ENCODE data around the gene GTF3C6.
"Not testable (repeated sequence)": the region's sequence is repeated elsewhere in the genome, so short reads cannot be mapped to it uniquely, and the experiment has no call there.

GTF3C6 gene, protein sequence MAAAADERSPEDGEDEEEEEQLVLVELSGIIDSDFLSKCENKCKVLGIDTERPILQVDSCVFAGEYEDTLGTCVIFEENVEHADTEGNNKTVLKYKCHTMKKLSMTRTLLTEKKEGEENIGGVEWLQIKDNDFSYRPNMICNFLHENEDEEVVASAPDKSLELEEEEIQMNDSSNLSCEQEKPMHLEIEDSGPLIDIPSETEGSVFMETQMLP

DNA sequence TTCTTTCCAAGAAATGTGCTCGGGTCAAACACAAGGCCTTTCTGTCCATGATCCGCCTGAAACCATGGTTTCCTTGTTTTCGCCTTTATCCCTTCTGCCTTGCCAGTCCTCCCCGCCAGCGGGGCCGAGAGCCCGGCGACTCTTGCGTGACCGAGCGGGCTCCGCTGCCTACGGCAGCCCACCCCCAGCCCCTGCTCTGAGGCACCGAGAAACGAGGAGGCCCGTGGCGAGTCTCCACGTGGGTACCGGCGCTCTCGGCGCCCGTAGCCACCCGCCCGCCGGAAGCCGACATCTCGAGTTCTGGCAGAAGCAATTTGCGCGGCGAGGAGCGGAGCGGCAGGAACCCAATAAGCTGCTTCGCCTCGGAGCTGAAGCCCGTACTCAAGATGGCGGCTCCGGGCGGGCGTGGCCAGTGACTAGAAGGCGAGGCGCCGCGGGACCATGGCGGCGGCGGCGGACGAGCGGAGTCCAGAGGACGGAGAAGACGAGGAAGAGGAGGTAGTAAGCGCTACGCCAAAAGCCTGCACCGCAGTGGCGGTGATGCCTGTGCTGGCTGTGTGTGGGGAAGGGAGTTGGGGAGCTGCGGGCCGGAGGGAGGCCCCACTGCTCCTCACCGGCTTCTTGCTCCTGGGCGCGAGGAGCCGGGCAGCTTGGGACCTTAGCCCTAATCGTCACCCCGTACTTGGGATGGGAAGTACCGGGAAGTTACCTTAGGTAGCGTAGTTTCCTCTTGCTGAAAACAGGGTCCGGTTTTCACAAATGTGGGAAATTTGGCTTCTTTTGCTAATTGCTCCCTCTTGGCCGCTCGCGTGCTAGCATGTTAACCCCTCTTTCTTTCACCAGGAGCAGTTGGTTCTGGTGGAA, at the start of gene GTF3C6:
TSS of gene GTF3C6 (plus strand) at position 378 of the 864 bp plus-strand sequence. CDS start at position 442, 64 bp downstream.
- DNase-seq: peak; percentile 80 to 92

DNA sequence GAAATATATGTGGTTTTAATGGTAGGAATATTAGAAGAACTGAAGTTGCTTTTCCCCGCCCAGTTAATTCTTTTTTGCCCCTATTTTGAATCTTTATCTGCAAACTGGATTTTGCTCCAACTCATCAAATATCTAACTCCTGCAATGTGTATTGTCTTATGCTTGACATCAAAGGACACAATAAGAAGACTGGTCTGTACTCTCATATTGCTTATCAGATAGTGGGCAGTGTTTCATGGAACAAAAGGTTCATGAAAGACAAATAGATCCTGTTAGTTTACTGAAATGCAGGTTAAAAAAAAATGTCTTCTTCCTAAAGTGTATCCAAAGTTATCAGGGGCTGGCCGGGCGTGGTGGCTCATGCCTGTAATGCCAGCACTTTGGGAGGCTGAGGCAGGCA, 27.7 kb upstream of the GTF3C6 start:
- no peak for DNase-seq

DNA sequence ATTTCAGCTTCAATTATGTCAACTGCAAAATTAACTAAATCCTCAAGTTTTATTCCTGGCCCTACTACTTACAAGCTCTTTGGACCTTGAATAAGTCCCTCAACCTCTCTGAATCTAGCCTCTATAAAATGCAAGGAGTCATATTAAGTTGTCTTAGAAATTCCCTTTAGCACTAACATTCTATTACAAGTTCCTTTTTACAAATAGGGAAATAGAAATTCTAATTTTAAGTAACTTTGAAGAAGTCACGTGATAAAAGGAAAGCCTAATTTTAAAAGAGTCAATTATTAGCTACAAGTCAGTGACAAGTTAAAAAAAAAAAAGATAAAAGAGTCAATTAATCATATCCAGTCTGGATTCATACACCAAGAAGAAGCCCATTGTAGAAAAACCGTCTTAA, 24.6 kb upstream of the GTF3C6 start:
- DNase-seq: no peak

DNA sequence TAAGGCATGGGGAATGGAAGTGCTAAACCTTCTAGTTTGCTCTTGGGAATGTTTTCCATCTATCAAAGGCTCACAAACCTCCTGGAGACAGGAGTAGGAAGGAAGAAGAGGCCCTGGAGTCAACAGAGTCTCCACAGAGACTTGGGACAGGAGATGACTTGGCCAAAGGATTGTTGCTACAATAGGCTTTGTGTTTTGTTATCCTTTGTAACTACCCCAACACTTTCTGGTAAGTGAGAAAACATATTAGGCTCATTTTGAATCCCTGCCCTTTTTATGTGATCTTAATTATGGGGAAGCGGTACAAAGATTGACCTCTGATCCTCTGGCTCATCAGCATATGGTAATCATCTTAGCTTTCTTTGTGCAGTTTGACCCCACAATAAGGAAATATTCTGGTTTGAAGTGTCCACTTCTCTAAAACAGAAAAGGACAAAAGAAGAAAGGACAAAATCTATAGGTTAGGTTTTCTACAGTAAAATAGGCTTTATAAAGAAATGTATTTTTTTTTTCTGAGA, 24.1 kb upstream of the GTF3C6 start:
- DNase-seq: no peak

DNA sequence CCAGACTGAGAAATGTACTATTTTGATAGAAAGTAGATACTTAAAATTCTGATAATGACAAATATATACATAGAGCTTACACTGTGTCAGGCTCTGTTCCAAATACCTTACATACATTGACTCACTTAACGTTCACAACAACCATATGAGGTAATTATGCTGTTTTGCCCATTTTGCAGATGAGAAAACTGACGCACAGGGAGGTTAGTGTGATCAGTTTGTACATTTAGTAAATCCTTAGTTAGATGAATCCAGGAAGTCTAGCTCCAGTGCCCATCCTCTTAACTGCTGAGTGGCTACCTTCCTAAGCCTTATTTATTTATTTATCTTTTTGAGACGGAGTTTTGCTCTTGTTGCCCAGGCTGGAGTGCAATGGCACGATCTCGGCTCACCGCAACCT, 23.3 kb upstream of the GTF3C6 start:
- DNase-seq: no peak

DNA sequence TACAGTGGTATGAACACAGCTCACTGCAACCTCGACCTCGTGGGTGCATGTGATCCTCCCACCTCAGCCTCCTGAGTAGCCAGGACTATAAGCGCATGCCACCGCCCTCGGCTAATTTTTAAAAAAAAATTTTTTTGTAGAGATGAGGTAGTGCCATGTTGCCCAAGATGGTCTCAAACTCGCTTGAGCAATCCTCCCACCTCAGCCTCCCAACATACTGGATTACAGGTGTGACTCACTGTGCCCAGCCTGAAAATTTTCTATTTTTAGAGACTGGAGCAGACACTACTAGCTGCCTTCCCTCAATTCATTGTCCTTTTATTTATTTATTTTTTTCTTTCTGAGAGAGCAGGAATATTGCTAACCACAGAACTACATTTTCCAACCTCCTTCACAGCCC, 20.3 kb upstream of the GTF3C6 start:
- no peak for DNase-seq

DNA sequence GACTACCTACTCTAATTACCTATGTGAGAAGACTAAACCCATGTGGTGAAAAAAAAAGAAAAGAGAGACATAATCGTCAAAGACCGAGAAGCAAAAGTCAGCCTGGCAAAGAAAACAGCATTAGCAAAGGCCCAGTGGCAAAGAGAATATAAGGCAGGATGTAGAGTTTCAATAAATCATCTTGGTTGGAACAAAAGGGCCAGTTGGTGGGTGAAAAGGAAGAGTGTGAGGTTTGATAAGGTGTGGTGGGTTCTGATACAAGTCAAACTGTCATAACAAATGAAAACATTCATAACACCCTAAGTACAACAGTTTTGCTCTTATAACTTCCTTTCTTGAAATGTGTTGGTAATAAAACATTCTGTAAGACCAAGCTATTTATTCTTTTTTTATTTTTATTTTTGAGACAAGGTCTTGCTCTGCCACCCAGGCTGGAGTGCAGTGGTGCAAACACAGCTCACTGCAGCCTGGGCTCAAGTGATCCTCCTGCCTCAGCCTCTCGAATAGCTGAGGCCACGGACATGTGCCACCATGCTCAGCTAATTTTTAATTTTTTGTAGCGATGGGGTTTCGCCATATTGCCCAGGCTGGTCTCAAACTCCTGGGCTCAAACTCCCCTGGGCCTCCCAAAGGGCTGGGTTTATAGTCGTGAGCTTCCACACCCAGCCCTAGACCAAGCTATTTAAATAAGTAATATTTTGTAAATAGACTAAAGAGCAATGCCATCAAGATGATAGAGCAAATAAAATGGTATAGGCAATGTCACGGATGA, 18.9 kb upstream of the GTF3C6 start:
- DNase-seq: no peak

DNA sequence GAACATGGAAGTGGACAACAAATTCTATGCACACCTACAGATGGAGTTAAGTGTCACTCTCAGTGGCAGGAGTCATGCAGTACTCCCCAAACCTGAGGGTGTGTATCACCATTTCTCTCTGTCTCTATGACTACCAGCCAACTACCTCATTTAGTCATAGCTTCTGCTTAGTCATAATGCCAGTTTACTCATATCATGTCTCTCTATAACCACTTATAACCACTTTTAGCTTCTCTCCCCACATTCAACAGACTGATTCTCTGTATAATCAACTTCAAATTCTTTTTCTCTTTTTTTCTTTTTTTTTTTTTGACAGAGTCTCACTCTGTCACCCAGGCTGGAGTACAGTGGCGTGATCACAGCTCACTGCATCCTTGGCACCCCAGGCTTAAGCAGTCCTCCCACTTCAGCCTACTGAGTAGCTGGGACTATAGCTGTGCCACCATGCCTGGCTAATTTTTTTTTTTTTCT, 13.8 kb upstream of the GTF3C6 start:
- DNase-seq: no peak

DNA sequence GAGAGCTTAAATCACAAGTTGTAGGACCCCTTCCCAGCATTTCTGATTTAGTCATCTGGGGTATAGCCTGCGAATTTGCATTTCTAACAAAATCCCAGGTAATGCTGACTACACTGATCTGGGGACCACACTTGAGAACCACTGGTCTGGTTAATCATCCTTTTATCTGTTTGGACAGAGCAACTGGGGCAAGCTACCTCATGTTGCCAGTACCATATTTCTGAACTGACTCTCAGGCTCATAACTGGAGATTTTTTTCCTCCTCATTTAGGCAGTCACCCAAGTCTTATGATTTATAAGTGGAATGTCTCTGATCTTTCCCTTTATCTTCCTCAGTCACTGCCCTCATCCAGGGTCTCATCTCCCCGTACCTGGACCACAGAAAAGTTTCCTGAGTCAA, 12.0 kb upstream of the GTF3C6 start:
- no peak for DNase-seq

DNA sequence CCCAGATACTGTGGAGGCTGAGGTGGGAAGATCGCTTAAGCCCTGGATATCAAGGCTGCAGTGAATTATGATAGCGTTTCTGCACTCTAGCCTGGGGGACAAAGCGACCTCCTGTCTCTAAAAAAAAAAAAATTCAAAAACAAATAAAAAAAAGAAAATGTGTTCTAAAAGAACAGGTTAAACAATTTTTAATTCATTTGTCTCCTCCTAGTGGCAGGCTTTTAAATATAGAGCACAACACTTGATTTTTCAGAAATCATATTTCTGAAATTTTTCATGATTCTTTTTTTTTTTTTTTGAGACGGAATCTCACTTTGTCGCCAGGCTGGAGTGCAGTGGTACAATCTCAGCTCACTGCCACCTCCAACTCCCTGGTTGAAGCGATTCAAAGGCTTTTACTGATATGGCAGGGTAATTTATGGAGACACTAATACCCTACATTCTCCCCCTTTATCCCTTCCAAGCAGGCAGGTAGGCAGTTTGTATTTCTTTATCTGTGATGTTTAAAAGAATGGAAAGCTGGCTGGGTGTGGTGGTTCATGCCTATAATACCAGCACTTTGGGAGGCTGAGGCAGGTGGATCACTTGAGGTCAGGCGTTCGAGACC, 8.7 kb upstream of the GTF3C6 start:
- no peak for DNase-seq

DNA sequence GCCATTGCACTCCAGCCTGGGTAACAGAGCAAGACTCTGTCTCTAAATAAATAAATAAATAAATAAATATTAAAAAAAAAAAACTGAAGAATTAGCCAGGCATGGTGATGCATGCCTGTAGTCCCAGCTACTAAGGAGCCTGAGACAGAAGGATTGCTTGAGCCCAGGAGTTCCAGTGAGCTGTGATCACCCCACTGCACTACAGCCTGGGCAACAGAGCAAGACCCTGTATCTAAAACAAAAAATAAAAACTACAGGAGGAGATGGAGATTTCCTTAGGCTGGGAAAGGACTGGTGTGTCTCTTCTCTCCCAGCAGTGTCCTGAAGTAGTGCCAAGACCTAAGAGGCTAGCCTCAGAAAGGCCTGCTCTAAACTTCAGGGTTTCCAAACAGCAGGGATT, 8.1 kb upstream of the GTF3C6 start:
- no peak for DNase-seq

DNA sequence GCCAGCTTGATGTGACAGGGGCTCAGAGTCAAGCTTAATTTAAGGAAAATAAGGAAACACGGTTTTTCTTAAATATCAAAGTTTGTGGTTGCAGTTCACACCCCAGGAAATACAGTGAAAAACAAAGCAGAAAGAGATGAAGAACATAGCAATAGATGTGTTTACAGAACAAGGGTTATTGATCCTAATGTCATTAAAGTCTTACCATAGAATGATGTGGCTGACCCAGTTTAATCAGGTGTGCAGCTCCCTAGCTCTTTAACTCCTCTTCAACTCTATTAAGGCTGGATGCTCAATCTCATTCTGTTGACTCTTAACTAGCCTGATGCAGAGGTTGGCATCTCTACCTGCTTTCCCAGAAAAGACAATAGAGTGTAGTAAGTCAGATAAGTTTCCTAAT, 7.5 kb upstream of the GTF3C6 start:
- DNase-seq: no peak

DNA sequence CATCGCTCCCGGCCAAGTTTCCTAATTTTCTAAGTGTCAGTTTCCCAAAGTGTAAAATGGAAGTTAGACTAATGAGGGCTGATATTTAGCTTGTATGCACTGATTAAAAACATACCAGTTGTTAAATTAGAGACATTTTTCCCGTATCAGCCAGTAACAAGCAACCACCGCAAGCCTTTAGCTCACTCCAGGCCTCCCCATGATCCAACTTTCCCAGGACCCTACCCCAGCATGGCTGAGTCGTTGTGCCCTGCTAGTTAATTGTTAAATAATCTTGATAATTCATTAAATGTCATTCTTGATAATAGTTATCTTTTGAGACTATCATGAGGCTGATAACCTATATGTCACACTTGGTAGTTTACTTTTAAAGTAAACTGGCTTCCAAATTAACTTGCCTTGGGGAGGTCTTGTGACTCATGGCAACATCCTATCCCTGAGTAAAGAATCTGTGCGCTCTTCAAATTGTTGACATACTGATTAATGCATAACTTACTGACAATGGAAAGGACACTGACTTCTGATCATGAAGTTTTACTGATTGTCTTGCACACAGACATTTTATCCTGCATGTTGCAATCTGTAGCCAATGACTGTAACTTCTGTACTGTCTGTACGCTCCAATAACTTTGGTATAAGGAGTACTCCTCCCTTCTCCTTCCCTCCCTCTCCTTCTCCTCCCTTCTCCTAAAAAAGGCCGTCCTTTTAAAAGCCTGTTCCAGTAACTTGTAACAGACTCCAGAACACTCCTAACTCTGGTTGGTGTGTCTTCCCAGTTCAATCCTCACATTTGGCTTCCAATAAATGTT, 6.3 kb upstream of the GTF3C6 start:
- no peak for DNase-seq

DNA sequence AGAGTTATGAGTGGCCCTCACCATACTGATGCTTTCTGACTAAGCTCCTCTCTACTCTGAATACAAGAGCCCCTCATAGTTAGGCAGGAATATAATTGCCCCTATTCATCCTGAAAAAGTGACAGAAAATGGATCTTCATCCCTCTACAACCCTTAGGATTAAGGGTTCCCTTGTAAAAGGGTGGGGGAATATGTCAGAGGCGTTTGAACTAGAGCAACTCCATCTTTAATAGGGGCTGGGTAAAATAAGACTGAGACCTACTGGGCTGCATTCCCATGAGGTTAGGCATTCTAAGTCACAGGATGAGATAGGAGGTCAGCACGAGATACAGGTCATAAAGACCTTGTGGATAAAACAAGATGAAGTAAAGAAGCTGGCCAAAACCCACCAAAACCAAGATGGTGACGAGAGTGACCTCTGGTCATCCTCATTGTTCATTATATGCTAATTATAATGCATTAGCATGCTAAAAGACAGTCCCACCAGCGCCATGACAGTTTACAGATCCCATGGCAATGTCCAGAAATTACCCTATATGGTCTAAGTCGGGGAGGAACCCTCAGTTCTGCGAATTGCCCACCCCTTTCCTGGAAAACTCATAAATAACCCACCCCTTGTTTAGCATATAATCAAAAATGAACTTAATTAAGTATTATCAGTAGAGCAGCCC, 4.7 kb upstream of the GTF3C6 start:
- no peak for DNase-seq

DNA sequence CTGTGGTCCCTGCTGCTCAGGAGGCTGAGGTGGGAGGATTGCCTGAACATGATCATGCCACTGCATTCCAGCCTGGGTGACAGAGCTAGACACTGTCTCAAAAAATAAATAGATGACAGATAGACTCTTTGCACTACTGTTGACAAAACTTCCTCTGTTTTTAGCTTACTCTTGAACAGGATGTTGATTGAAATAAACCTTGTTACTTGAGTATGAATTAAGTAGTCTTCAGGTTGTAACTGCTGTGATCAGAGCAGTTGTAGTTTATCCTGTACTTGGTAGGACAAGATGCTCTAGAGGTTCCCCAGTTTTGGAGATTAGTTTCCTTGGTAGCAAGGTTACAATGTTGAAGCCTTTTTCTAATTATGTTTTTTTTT, 1.5 kb downstream of the GTF3C6 start:
- DNase-seq: no peak

DNA sequence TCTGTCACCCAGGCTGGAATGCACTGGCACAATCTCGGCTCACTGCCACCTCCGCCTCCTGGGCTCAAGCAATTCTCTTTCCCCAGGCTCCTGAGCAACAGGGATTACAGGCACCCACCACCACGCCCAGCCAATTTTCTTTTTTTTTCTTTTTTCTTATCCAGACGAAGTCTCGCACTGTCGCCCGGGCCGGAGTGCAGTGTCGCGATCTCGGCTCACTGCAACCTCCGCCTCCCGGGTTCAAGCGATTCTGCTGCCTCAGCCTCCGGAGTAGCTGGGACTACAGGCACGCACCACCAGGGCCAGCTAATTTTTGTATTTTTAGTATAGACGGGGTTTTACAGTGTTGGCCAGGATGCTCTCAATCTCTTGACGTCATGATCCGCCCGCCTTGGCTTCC, 4.1 kb downstream of the GTF3C6 start:
- DNase-seq: not testable (repeated sequence)

DNA sequence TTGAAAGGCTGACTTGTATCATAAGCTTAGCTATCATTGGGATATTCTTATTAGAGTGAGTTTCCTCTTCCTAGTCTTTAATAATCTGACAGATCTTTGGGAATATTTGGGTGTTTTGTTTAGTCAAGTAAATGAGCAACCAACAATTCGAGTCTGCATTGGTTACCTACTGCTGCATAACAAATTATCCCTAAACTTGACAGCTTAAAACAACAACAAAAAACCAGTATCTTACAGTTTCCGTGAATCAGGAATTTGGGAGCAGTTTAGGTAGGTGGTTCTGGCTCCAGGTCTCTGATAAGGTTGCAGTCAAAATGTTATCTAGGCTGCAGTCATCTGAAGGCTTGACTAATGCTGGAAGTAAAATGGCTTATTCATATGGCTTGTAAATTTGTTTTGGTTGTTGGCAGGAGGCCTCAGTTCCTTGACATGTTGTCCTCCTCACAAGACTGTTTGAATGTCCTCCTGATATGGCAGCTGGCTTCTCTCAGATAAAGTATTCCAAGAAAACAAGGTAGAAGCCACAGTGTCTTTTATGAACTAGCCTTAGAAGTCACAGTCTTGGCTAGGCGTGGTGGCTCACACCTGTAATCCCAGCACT, 7.2 kb downstream of the GTF3C6 start:
- DNase-seq: no peak

DNA sequence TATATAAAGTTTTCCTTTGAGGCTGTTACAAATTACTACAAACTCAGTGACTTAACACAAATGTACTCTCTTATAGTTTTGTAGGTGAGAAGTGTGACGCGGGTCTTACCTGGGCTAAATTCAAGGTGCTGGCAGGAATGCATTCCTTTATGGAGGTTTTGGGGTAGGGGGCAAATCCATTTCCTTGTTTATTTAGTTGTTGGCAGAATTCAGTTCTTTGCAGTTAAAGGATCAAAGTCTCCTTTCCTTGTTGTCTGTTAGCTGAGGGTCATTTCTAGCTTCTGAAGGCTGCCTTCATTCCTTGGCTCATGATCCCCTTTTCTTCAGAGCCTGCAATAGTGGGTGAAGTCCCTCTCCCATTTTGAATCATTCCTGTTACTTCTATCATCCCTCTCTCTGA, 10.2 kb downstream of the GTF3C6 start:
- DNase-seq: not testable (repeated sequence)

DNA sequence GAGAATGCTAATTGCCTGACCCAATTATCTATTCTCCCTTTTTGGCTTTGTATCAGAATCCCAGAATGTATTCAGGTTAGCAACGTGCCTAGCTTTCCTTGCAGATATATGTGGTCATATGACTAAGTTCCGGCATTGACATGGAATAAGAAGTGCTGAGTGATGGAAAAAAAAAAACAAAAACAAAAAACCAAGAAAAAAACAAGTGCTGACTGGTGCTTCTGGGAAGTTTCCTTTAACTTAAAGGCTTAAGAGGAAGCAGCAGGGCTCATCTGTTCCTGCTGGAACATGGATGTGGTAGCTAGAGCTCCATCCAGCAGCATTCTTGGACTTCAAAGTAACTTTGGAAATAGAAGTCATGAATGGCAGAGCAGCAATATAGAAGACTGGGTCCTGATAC, 13.0 kb downstream of the GTF3C6 start:
- DNase-seq: no peak

DNA sequence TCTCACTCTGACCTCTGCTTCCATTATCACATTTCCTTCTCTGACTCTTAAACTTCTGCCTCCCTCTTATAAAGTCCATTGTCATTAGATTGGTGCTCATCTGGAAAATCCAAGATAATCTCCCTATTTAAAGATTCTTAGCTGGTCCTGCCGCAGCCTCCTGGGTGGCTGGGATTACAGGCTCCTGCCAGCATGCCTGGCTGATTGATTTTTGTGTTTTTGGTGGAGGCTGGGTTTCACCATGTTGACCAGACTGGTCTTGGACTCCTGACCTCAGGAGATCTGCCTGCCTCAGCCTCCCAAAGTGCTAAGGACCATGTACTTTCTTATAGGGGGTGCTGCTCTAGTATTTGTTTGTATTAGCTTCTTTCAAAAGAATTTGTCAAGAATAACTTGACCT, 18.1 kb downstream of the GTF3C6 start:
- DNase-seq: no peak

DNA sequence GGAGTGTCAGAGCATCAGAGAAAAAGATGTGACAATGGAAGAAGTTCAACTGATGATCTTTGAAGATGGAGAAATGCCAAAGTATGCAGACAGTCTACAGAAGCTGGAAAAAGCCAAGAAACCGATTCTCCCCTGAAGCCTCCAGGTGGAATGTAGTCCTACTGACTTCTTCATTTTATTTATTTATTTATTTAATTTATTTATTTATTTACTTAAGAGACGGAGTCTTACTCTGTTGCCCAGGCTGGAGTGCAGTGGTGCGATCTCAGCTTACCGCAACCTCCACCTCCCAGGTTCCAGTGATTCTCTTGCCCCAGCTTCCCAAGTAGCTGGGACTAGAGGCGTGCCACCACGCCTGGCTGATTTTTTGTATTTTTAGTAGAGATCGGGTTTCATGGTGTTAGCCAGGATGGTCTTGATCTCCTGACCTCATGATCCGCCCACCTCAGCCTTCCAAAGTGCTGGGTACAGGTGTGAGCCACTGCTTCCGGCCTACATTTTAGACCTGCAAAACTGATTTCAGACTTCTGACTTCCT, 21.1 kb downstream of the GTF3C6 start:
- DNase-seq: no peak

Data from NCI-H187 (cell line).